ENCODE measurements around the gene ANTXR1.

- no peak for TF ChIP-seq CTCF (IDR thresholded peaks at IDR 0.05)
- no peak for TF ChIP-seq POLR2A (IDR thresholded peaks at IDR 0.05)
Measured at GRCh38 chr2:69291004-69291650, 278.1 kb downstream of the ANTXR1 start.
